Fibroblast of skin of abdomen (primary cell): ENCODE results near the gene CT45A1. TPM values are rescaled to one million over a fixed set of nuclear protein-coding genes. Genes with fewer than 3 reads are reported as not detected.
"Not testable (repeated sequence)": the region's sequence is repeated elsewhere in the genome, so short reads cannot be mapped to it uniquely, and the experiment has no call there.

ENCODE experiments used
- DNase-seq: peaks from one replicate; pipeline ENCODE4 v3.0.0-alpha.2; 2013
- polyA plus RNA-seq, 2 experiments: library from polyadenylated mRNA; unstranded; fragments of 120-200 nt; gene quantifications; one replicate each; pipeline ENCODE4 v1.2.1, GENCODE V29; 2013; ENCODE audit not compliant: insufficient read length in 2 of 2

Gene CT45A1
- not detected for polyA plus RNA-seq (2013, experiment 1 of 2; ENCODE audit: insufficient read length)
- polyA plus RNA-seq (2013, experiment 2 of 2; ENCODE audit: insufficient read length), result not detected

DNA sequence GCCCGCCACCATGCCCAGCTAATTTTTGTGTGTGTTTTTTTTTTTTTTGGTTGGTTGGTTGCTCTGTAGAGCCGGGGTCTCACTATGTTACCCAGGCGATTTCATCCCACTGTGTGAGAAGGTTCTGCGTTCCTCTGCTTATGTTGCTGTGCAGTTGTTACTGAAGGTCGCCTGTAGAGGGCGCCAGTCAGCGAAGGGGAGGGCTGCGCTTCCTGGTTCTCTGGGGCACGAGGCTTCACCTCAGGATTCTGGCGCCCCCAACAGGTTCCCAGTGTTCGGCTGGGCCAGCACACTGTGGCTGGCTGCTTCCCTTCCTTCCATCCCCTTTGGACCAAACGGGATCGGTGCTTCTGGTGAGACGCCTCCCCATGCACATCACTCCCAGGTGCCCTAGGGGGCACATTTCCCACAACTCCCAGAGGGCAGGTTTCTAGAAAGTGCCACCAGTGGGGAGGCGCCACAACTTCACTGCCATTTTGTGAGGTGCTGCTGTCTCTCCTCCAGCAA, at the start of gene CT45A1:
Gene CT45A1 (plus strand): TSS at position 457 of the 507 bp plus-strand sequence. CDS start 5,302 bp downstream, outside the sequence.
- DNase-seq, result not testable (repeated sequence)

DNA sequence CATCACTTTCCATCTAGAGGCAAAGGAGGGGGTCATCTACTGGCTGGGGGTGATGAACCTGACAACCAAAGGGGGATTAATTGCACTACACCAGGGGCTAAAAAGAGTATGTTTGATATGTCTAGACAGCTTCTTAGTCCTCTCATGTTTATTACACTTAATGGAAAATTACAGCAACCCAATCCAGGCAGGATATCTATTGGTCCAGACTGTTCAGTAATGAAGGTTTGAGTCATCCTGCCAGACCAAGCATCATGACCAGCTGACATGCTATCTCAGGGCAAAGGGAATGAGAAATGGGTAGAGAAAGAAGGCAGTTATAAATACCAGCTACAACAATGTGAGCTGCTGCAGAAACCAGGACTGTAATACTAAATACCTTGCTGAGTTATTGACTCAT, 40.5 kb upstream of the CT45A1 start:
- DNase-seq, result not testable (repeated sequence)

DNA sequence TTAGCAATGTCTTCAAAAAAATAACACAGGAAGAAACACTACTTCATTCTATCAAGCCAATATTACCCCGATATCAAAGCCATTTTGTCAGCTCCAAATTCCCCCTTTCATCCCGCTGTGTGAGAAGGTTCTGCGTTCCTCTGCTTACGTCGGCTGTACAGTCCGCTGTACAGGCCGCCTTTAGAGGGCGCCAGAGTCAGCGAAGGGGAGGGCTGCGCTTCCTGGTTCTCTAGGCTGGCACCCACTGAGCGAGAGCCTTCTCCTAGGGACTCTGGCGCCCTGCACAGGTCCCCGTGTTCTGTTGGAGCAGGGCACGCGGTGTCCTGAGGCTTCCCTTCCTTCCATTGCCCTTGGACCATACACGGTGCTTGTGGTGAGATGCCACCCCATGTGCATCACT, 25.3 kb upstream of the CT45A1 start:
- no peak for DNase-seq

DNA sequence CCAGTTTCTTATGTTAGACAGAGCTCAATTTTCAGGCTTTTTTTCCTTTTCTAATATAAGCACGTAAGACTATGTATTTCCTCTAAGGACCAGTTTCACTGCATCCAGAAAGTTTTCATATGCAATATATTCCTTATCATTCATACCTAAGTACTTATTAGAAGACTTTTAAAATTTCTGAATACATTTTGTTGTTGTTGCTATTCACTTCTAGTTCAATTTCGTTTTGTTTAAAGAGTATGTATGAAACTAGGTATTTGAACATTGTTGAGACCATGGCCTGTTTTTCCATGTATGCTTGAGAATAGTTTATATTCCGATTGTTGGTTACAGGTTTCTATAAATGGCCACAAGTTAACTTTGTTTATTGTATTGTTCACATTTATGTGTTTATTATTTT, 18.0 kb upstream of the CT45A1 start:
- DNase-seq, result no peak

DNA sequence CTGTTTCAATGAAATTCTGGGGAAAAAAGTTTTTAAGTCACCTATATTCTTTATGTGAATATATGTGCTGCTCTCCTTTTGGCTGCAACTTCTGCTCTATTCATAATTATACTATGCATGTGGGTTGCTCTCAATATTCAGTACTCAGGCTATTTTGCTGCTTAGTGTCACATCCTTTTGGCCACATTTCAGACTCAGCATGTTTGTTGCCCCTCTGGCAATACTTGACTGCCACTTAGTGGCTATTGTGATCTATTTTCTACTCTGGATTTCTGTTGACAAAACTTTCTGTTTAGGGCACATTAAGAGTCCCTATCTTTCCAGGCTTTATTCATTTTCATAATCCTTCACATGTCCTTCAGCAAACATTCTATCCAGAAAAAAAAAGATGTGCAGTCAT, 15.8 kb upstream of the CT45A1 start:
- DNase-seq, result no peak

- DNase-seq, result no peak
These were observed 14.5 kb upstream of the CT45A1 start for GRCh38 chrX:135698924-135699323.

DNA sequence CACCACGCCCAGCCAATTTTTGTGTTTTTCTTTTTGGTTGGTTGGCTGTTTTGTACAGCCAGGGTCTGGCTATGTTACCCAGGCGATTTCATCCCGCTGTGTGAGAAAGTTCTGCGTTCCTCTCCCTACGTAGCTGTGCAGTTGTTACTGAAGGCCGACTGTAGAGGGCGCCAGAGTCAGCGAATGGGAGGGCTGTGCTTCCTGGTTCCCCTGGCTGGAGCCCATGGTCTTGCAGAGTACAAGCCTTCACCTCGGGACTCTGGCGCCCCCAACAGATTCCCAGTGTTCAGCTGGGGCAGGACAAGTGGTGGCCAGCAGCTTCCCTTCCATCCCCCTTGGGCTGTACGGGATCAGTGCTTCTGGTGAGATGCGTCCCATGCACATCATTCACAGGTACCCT, 5.6 kb upstream of the CT45A1 start:
- DNase-seq, result no peak

DNA sequence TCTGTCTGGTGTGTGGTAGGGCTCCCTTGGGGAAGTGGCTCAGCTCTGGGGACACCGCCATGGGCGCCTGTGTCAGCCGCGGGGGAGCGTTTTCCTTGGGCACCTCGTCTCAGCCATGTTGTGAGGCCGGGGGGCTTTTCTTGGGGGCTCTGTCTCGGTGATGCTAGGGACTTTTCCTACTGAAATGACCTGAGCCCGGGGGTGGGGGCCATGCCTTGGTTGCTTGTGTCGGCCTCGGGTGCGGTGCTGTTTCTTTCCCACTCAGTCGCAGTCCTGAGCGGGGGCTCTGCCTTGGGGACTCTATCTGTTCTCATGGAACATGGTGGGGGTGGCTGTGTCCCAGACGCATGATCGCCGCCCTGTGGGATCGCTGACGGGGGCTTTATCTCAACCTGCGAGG, 356 bp downstream of the CT45A1 start:
- DNase-seq, result no peak

DNA sequence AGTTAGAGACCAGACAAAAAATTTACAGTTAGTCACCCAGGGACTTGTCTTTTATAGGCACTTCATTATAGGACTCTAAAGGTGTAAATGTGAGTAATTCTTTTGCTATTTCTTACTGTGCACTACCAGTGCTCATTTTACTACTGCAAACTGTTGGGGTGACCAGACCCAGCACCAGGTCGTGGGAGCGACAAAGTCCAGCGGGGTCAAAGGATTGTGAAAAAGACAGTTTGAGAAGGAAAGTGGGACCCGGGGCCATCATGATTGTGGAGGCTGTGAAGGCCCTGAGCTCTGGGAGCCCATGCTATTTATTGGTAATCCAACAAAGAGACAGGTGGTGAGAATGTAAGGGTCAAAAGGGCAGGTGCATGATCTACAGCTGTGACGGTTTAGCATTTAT, 21.2 kb downstream of the CT45A1 start:
- not testable (repeated sequence) for DNase-seq

GRCh38 chrX:135737366-135738071, 24.1 kb downstream of the CT45A1 start:
- DNase-seq, result no peak

DNA sequence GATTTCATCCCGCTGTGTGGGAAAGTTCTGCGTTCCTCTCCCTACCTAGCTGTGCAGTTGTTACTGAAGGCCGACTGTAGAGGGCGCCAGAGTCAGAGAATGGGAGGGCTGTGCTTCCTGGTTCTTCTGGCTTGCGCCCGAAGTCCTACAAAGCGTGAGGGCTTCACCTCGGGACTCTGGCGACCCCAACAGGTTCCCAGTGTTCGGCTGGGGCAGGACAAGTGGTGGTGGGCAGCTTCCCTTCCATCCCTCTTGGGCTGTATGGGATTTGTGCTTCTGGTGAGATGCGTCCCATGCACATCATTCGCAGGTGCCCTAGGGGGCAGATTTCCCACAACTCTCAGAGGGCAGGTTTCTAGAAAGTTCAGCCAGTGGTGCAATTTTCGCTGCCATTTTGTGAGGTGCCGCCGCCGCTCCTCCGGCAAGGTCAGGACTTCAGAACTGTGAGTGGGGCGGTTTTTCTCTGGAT, 27.3 kb downstream of the CT45A1 start:
- DNase-seq, result peak; percentile 1

GRCh38 chrX:135741192-135741715, 27.8 kb downstream of the CT45A1 start:
- DNase-seq, result no peak

- not testable (repeated sequence) for DNase-seq
These were observed 31.3 kb downstream of the CT45A1 start for GRCh38 chrX:135744739-135745138.

- DNase-seq, result not testable (repeated sequence)
These were observed 54.7 kb downstream of the CT45A1 start, which contains the start of gene CT45A3 for GRCh38 chrX:135768091-135768490. Gene CT45A3, minus strand, starts transcription at chrX:135768191. Its CDS starts 3,747 bp downstream, at chrX:135764444.
